ENCODE results near the gene SRRM3. TPM values are rescaled to one million over a fixed set of nuclear protein-coding genes. Genes with fewer than 3 reads are reported as not detected.
A peak's percentile ranks its signal among the peaks of the same experiment; 100 is the strongest.
"Not testable (repeated sequence)": the region's sequence is repeated elsewhere in the genome, so short reads cannot be mapped to it uniquely, and the experiment has no call there.

The SRRM3 gene
- total RNA-seq, 1 donor from 2014 or later = 6.7 TPM

- no peak for DNase-seq
These were observed 29.4 kb downstream of the SRRM3 start for GRCh38 chr7:76231071-76231470.

GRCh38 chr7:76231583-76231982 is 29.9 kb downstream of the SRRM3 start:
- no peak for DNase-seq

GRCh38 chr7:76232698-76233097 is 31.0 kb downstream of the SRRM3 start:
- no peak for DNase-seq

GRCh38 chr7:76233538-76234281 is 32.0 kb downstream of the SRRM3 start:
- DNase-seq = peak; percentile 24

GRCh38 chr7:76234282-76234584 is 32.5 kb downstream of the SRRM3 start:
- DNase-seq = no peak

GRCh38 chr7:76234931-76235441 is 33.3 kb downstream of the SRRM3 start:
- peak; percentile 80 for DNase-seq

GRCh38 chr7:76236224-76236623 is 34.5 kb downstream of the SRRM3 start:
- no peak for DNase-seq

GRCh38 chr7:76238326-76238725 is 36.6 kb downstream of the SRRM3 start:
- no peak for DNase-seq

- no peak for DNase-seq
These were observed 39.4 kb downstream of the SRRM3 start for GRCh38 chr7:76241141-76241540.

- not testable (repeated sequence) for DNase-seq
These were observed 40.9 kb downstream of the SRRM3 start for GRCh38 chr7:76242517-76243063.

- DNase-seq = no peak
These were observed 43.2 kb downstream of the SRRM3 start for GRCh38 chr7:76244781-76245391.

- DNase-seq = no peak
These were observed 45.2 kb downstream of the SRRM3 start for GRCh38 chr7:76246804-76247389.

- DNase-seq = no peak
These were observed 46.2 kb downstream of the SRRM3 start for GRCh38 chr7:76247938-76248337.

GRCh38 chr7:76252021-76252420 is 50.3 kb downstream of the SRRM3 start:
- DNase-seq = no peak

- DNase-seq = no peak
These were observed 53.1 kb downstream of the SRRM3 start for GRCh38 chr7:76254781-76255180.

GRCh38 chr7:76257973-76258372 is 56.3 kb downstream of the SRRM3 start:
- no peak for DNase-seq

GRCh38 chr7:76259124-76260093 is 57.7 kb downstream of the SRRM3 start:
- no peak for DNase-seq

GRCh38 chr7:76260171-76260703 is 58.5 kb downstream of the SRRM3 start:
- DNase-seq = no peak

- DNase-seq = no peak
These were observed 59.6 kb downstream of the SRRM3 start for GRCh38 chr7:76261329-76261728.

GRCh38 chr7:76261931-76262330 is 60.2 kb downstream of the SRRM3 start:
- DNase-seq = no peak

GRCh38 chr7:76262683-76263402 is 61.1 kb downstream of the SRRM3 start:
- peak; percentile 41 for DNase-seq

Data from occipital lobe (tissue), 2 donors.